NCI-H510A treated with DMSO at 0.1 percent for 48 hours (cell line): ENCODE measurements around the gene GPR142.
A peak's percentile ranks its signal among the peaks of the same experiment; 100 is the strongest.

Source experiments
- DNase-seq: peaks from one replicate; lab custom pipeline; 2025; lab: John Stamatoyannopoulos, UW

Gene GPR142

GRCh38 chr17:74367206-74367605, at the start of gene GPR142:
TSS of gene GPR142 (plus strand) at chr17:74367506. CDS start at chr17:74369541, 2,035 bp downstream.
- DNase-seq: no peak

GRCh38 chr17:74318391-74318790, 48.9 kb upstream of the GPR142 start:
- DNase-seq: no peak

- no peak for DNase-seq
Observed at GRCh38 chr17:74324521-74324920, 42.8 kb upstream of the GPR142 start.

- no peak for DNase-seq
Observed at GRCh38 chr17:74325376-74325742, 41.9 kb upstream of the GPR142 start.

GRCh38 chr17:74325743-74326379, 41.4 kb upstream of the GPR142 start, which contains the start of gene KIF19:
TSS of gene KIF19 (plus strand) at chr17:74326226. CDS start at chr17:74326350, 124 bp downstream.
- DNase-seq: peak; percentile 79

GRCh38 chr17:74326506-74326905, 40.8 kb upstream of the GPR142 start:
- DNase-seq: no peak

- DNase-seq: no peak
Observed at GRCh38 chr17:74328487-74328886, 38.8 kb upstream of the GPR142 start.

- no peak for DNase-seq
Observed at GRCh38 chr17:74329378-74329777, 37.9 kb upstream of the GPR142 start.

GRCh38 chr17:74330446-74330845, 36.9 kb upstream of the GPR142 start:
- DNase-seq: no peak

- peak; percentile 58 for DNase-seq
Observed at GRCh38 chr17:74332017-74332650, 35.2 kb upstream of the GPR142 start.

- DNase-seq: peak; percentile 98
Observed at GRCh38 chr17:74332763-74333283, 34.5 kb upstream of the GPR142 start.

- DNase-seq: peak; percentile 13
Observed at GRCh38 chr17:74334393-74335039, 32.8 kb upstream of the GPR142 start.

- no peak for DNase-seq
Observed at GRCh38 chr17:74335529-74336062, 31.7 kb upstream of the GPR142 start.

GRCh38 chr17:74336307-74336706, 31.0 kb upstream of the GPR142 start:
- no peak for DNase-seq

- DNase-seq: peak; percentile 63
Observed at GRCh38 chr17:74337834-74338500, 29.3 kb upstream of the GPR142 start.

GRCh38 chr17:74339537-74340195, 27.6 kb upstream of the GPR142 start:
- peak; percentile 69 for DNase-seq

GRCh38 chr17:74340470-74341023, 26.8 kb upstream of the GPR142 start:
- DNase-seq: peak; percentile 13

- no peak for DNase-seq
Observed at GRCh38 chr17:74342224-74342623, 25.1 kb upstream of the GPR142 start.

GRCh38 chr17:74343121-74343520, 24.2 kb upstream of the GPR142 start:
- no peak for DNase-seq

GRCh38 chr17:74343526-74344284, 23.6 kb upstream of the GPR142 start:
- no peak for DNase-seq

- DNase-seq: no peak
Observed at GRCh38 chr17:74344658-74345057, 22.6 kb upstream of the GPR142 start.
